ENCODE data around the gene NOTCH1.

NOTCH1 gene

GRCh38 chr9:136587145-136587943, 41.5 kb upstream of the NOTCH1 start:
- peak; percentile 23; the same call in 1 of the 2 replicates for TF ChIP-seq TCF4 (CRISPR knock-in tag; IDR thresholded peaks at IDR 0.05; ENCODE audit: borderline replicate concordance)
- no peak for TF ChIP-seq ARNTL (CRISPR knock-in tag; IDR thresholded peaks at IDR 0.05; ENCODE audit: borderline replicate concordance, low read depth)

DNA sequence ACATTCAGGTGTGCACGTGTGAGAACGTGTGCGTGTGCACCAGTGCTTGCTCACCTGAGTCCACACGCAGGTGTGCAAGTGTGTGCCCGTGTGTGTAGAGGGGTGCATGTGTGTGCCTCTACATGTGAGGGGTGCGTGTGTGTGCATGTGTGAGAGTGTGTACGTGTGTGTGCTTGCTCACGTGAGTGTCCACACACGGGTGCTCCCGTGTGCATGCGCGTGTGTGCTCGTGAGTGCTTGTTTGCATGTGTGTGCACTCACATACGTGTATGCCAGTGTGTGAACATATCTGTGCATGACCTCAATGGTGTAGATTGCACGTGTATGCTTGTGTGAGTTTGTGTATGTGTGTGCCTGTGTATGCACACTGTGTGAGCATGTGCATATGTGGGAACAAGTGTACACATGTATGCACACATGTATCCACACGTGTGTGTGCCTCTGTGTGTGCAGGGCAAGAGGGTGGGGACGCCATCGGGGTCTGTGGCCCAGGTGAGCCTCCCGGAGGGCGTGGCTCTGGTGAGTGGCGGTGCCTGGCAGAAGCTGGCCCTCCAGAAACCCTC, 40.6 kb upstream of the NOTCH1 start:
- TF ChIP-seq ZC3H10 (CRISPR knock-in tag; IDR thresholded peaks at IDR 0.05), result no peak
- no peak for TF ChIP-seq ZFP3 (CRISPR knock-in tag; IDR thresholded peaks at IDR 0.05)
- no peak for TF ChIP-seq CSDC2 (CRISPR knock-in tag; IDR thresholded peaks at IDR 0.05)
- no peak for TF ChIP-seq OSR1 (CRISPR knock-in tag; IDR thresholded peaks at IDR 0.05)
- ATAC-seq, result no peak

More at GRCh38 chr9:136587145-136587943, 41.5 kb upstream of the NOTCH1 start:
- peak; percentile 52; the same call in 2 of the 3 replicates for ATAC-seq

DNA sequence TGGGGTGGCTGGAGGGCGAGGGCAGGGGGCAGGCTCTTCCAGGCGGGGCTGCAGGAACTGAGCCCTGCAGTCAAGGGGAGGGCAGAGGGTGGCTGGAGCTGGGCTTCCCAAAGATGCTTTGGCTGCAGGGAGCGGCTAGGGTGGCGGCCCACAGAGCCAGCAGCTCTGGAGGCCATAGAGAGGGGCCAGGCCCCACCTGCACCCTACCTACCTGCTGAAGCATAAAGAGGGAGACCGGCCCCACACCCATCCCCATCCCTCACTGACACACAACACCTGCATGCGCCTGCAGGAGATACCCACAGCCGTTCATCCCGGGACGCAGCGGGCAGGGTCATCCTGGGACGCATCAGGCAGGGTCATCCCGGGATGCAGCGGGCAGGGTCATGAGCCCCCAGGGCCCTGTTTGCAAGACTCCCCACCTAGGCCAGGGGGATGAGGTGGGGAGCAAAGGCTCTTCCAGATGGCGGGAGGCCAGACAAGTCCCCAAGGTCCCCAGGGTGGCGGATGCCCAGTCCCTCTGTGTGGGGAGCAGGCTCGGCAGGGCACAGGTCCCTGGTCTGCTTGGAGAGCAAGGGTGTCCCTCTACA, 39.8 kb upstream of the NOTCH1 start:
- no peak for ATAC-seq
- TF ChIP-seq OSR1 (CRISPR knock-in tag; IDR thresholded peaks at IDR 0.05) (no peak), ZNF8 (CRISPR knock-in tag; IDR thresholded peaks at IDR 0.05) (no peak), GLIS3 (CRISPR knock-in tag; IDR thresholded peaks at IDR 0.05) (no peak), ZNF70 (CRISPR knock-in tag; IDR thresholded peaks at IDR 0.05) (no peak), ZC3H10 (CRISPR knock-in tag; IDR thresholded peaks at IDR 0.05) (no peak), RARB (CRISPR knock-in tag; IDR thresholded peaks at IDR 0.05) (no peak)
- TF ChIP-seq, protein P1, sequence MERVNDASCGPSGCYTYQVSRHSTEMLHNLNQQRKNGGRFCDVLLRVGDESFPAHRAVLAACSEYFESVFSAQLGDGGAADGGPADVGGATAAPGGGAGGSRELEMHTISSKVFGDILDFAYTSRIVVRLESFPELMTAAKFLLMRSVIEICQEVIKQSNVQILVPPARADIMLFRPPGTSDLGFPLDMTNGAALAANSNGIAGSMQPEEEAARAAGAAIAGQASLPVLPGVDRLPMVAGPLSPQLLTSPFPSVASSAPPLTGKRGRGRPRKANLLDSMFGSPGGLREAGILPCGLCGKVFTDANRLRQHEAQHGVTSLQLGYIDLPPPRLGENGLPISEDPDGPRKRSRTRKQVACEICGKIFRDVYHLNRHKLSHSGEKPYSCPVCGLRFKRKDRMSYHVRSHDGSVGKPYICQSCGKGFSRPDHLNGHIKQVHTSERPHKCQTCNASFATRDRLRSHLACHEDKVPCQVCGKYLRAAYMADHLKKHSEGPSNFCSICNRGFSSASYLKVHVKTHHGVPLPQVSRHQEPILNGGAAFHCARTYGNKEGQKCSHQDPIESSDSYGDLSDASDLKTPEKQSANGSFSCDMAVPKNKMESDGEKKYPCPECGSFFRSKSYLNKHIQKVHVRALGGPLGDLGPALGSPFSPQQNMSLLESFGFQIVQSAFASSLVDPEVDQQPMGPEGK (CRISPR knock-in tag; IDR thresholded peaks at IDR 0.05; ENCODE audit: borderline replicate concordance), result no peak
- TF ChIP-seq, protein P2, sequence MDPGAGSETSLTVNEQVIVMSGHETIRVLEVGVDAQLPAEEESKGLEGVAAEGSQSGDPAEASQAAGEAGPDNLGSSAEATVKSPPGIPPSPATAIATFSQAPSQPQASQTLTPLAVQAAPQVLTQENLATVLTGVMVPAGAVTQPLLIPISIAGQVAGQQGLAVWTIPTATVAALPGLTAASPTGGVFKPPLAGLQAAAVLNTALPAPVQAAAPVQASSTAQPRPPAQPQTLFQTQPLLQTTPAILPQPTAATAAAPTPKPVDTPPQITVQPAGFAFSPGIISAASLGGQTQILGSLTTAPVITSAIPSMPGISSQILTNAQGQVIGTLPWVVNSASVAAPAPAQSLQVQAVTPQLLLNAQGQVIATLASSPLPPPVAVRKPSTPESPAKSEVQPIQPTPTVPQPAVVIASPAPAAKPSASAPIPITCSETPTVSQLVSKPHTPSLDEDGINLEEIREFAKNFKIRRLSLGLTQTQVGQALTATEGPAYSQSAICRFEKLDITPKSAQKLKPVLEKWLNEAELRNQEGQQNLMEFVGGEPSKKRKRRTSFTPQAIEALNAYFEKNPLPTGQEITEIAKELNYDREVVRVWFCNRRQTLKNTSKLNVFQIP (CRISPR knock-in tag; IDR thresholded peaks at IDR 0.05; ENCODE audit: borderline replicate concordance, low read depth), result no peak

DNA sequence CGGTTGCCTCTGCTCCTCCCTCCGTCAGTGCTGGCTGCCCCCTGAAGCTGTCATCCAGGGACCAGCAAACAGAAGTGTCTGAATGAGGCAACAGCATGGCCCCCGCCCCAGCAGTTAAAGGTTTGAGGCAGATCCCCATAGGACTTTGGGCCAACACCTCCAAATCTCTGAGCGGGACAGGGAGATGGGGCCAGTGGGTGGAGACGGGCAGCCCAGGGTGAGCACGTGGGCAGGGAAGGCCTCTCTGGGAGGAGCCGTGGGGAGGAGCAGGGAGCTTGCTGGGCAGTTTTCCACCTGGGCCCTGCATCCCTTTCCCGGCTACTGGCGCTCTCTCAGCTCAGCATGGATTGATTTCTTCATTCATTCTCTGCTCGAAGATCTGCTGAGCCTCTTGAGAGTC, 39.1 kb upstream of the NOTCH1 start:
- ATAC-seq, result no peak
- TF ChIP-seq TSHZ2 (CRISPR knock-in tag; IDR thresholded peaks at IDR 0.05), result no peak

GRCh38 chr9:136584401-136584932, 38.6 kb upstream of the NOTCH1 start:
- no peak for ATAC-seq
- no peak for TF ChIP-seq ISL1 (CRISPR knock-in tag; IDR thresholded peaks at IDR 0.05)
- TF ChIP-seq, protein P3, sequence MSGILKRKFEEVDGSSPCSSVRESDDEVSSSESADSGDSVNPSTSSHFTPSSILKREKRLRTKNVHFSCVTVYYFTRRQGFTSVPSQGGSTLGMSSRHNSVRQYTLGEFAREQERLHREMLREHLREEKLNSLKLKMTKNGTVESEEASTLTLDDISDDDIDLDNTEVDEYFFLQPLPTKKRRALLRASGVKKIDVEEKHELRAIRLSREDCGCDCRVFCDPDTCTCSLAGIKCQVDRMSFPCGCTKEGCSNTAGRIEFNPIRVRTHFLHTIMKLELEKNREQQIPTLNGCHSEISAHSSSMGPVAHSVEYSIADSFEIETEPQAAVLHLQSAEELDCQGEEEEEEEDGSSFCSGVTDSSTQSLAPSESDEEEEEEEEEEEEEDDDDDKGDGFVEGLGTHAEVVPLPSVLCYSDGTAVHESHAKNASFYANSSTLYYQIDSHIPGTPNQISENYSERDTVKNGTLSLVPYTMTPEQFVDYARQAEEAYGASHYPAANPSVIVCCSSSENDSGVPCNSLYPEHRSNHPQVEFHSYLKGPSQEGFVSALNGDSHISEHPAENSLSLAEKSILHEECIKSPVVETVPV (CRISPR knock-in tag; IDR thresholded peaks at IDR 0.05), result no peak
- no peak for TF ChIP-seq TOX (CRISPR knock-in tag; IDR thresholded peaks at IDR 0.05; ENCODE audit: borderline replicate concordance)
- no peak for TF ChIP-seq ZFP30 (CRISPR knock-in tag; IDR thresholded peaks at IDR 0.05)
- TF ChIP-seq, protein P4, sequence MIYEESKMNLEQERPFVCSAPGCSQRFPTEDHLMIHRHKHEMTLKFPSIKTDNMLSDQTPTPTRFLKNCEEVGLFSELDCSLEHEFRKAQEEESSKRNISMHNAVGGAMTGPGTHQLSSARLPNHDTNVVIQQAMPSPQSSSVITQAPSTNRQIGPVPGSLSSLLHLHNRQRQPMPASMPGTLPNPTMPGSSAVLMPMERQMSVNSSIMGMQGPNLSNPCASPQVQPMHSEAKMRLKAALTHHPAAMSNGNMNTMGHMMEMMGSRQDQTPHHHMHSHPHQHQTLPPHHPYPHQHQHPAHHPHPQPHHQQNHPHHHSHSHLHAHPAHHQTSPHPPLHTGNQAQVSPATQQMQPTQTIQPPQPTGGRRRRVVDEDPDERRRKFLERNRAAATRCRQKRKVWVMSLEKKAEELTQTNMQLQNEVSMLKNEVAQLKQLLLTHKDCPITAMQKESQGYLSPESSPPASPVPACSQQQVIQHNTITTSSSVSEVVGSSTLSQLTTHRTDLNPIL (CRISPR knock-in tag; IDR thresholded peaks at IDR 0.05; ENCODE audit: low read depth), result no peak
- no peak for TF ChIP-seq GLIS3 (CRISPR knock-in tag; IDR thresholded peaks at IDR 0.05)
- TF ChIP-seq ZNF70 (CRISPR knock-in tag; IDR thresholded peaks at IDR 0.05), result no peak
- TF ChIP-seq TSHZ2 (CRISPR knock-in tag; IDR thresholded peaks at IDR 0.05), result no peak
- TF ChIP-seq ZNF8 (CRISPR knock-in tag; IDR thresholded peaks at IDR 0.05), result no peak
- TF ChIP-seq ZC3H10 (CRISPR knock-in tag; IDR thresholded peaks at IDR 0.05), result no peak
- TF ChIP-seq ZNF565 (CRISPR knock-in tag; conservative IDR thresholded peaks at IDR 0.05; ENCODE audit: low read depth), result no peak
- TF ChIP-seq PPARA (CRISPR knock-in tag; IDR thresholded peaks at IDR 0.05; ENCODE audit: borderline replicate concordance), result no peak

Data from SK-N-SH treated with all-trans-retinoic acid at 6 μM for 48 hours (cell line).